DND-41 (cell line): Measurements from ENCODE around the gene CAPN2.

Source experiments
- ATAC-seq: fragments of 200-7000 bp; cut with Tn5 transposase; 3 replicates; pipeline ENCODE4 v1.9.1; 2021; ENCODE audit warnings: low read depth; ENCODE audit not compliant: insufficient read depth
- DNase-seq: peaks from one replicate; pipeline ENCODE4 v3.0.0-alpha.2; 2020
- H2AFZ ChIP-seq: 2 replicates; pipeline ENCODE4 v1.6.0; 2012; ENCODE audit warnings: low read depth, low read length
- H3K27ac ChIP-seq: 2 replicates; pipeline ENCODE4 v1.5.1; 2012; ENCODE audit warnings: low read length, inconsistent platforms
- H3K27me3 ChIP-seq: fragments of 200-600 bp; sonication (generic); 2 replicates; pipeline ENCODE4 v1.6.0; 2012; ENCODE audit warnings: low read length, mild to moderate bottlenecking, inconsistent platforms; ENCODE audit not compliant: insufficient read depth, poor library complexity
- H3K36me3 ChIP-seq: 2 replicates; pipeline ENCODE4 v1.5.1; 2012; ENCODE audit warnings: low read length, inconsistent platforms; ENCODE audit not compliant: insufficient read depth
- H3K4me1 ChIP-seq: 2 replicates; pipeline ENCODE4 v1.5.1; 2012; ENCODE audit warnings: mild to moderate bottlenecking, low read length; ENCODE audit not compliant: insufficient read depth
- H3K4me2 ChIP-seq: 2 replicates; pipeline ENCODE4 v1.6.0; 2012; ENCODE audit warnings: mild to moderate bottlenecking, moderate library complexity, low read length, inconsistent platforms; ENCODE audit not compliant: insufficient read depth
- H3K4me3 ChIP-seq, 2 experiments: fragments of 200-600 bp in 1 of 2; shearing (Covaris generic) in 1 of 2; 2 replicates each; pipeline ENCODE4 v1.5.1; 2012 to 2016; ENCODE audit warnings: inconsistent platforms in 2 of 2, low read length in 2 of 2, mild to moderate bottlenecking in 2 of 2, low read depth in 1 of 2, moderate library complexity in 1 of 2
- H3K79me2 ChIP-seq: 2 replicates; pipeline ENCODE4 v1.6.0; 2012; ENCODE audit warnings: low read length, inconsistent platforms; ENCODE audit not compliant: insufficient read depth
- H3K9ac ChIP-seq: 2 replicates; pipeline ENCODE4 v1.6.0; 2012; ENCODE audit warnings: low read depth, mild to moderate bottlenecking, inconsistent platforms, low read length, moderate library complexity
- H3K9me3 ChIP-seq: 2 replicates; pipeline ENCODE4 v1.5.1; 2012; ENCODE audit warnings: low read length, moderate library complexity, mild to moderate bottlenecking, inconsistent platforms; ENCODE audit not compliant: insufficient read depth, severe bottlenecking
- H4K20me1 ChIP-seq: 2 replicates; pipeline ENCODE4 v1.6.0; 2012; ENCODE audit warnings: low read length; ENCODE audit not compliant: insufficient read depth
- CTCF ChIP-seq: IDR thresholded peaks from 2 replicates; pipeline ENCODE4 v1.5.1; 2012; ENCODE audit warnings: borderline replicate concordance, low read length, moderate library complexity, mild to moderate bottlenecking; ENCODE audit not compliant: poor library complexity, severe bottlenecking; ENCODE audit errors: extremely low read depth
- EZH2 ChIP-seq: IDR thresholded peaks from 3 replicates; pipeline ENCODE4 v1.6.1; 2012; ENCODE audit warnings: borderline replicate concordance, low read depth, mild to moderate bottlenecking, moderate library complexity, low read length, inconsistent platforms; ENCODE audit not compliant: severe bottlenecking

CAPN2 gene

GRCh38 chr1:223765719-223766340 lies 53.5 kb downstream of the CAPN2 start:
- Histone ChIP-seq H3K9ac (no peak overlapping the region), H4K20me1 (no peaks in the 10 kb centered on the region), H3K9me3 (no peaks in the 10 kb centered on the region), H3K27me3 (peaks cover 4% of the 10 kb centered on the region), H3K36me3 (no peaks in the 10 kb centered on the region), H3K79me2 (no peaks in the 10 kb centered on the region), H3K4me2 (no peak overlapping the region), H2AFZ (no peak overlapping the region), H3K27ac (no peak overlapping the region), H3K4me3 (no peak overlapping the region), H3K4me1 (no peaks in the 10 kb centered on the region)
- DNase-seq (no peak), ATAC-seq (peak; percentile 28; the same call in 1 of the 3 replicates)
- no peak for TF ChIP-seq CTCF
- no peak for TF ChIP-seq EZH2

GRCh38 chr1:223770621-223771315 lies 58.4 kb downstream of the CAPN2 start:
- Histone ChIP-seq H3K9ac (no peak overlapping the region), H3K9me3 (no peaks in the 10 kb centered on the region), H3K79me2 (no peaks in the 10 kb centered on the region), H3K4me1 (no peaks in the 10 kb centered on the region), H3K27ac (no peak overlapping the region), H2AFZ (no peak overlapping the region), H3K27me3 (no peaks in the 10 kb centered on the region), H3K36me3 (peaks cover 15% of the 10 kb centered on the region), H3K4me2 (no peak overlapping the region), H4K20me1 (no peaks in the 10 kb centered on the region; the same call in 1 of the 2 replicates), H3K4me3 (no peak overlapping the region)
- DNase-seq (no peak), ATAC-seq (no peak)
- no peak for TF ChIP-seq EZH2
- TF ChIP-seq CTCF: no peak

GRCh38 chr1:223771469-223771813 lies 59.1 kb downstream of the CAPN2 start:
- no peaks in the 10 kb centered on the region; the same call in 1 of the 2 replicates for H4K20me1 ChIP-seq
- no peak overlapping the region for H3K4me2 ChIP-seq
- H3K27me3 ChIP-seq: no peaks in the 10 kb centered on the region
- H2AFZ ChIP-seq: no peak overlapping the region
- TF ChIP-seq EZH2 (no peak), CTCF (no peak)
- no peak for DNase-seq
- no peaks in the 10 kb centered on the region for H3K9me3 ChIP-seq
- ATAC-seq: no peak
- no peaks in the 10 kb centered on the region for H3K79me2 ChIP-seq
- H3K36me3 ChIP-seq: peaks cover 21% of the 10 kb centered on the region
- H3K27ac ChIP-seq: no peak overlapping the region
- no peak overlapping the region for H3K9ac ChIP-seq
- no peak overlapping the region for H3K4me3 ChIP-seq
- no peaks in the 10 kb centered on the region for H3K4me1 ChIP-seq
